SK-N-MC (cell line): ENCODE measurements around the gene VEPH1.

Experiments
- DNase-seq: peaks from one replicate; pipeline ENCODE4 v3.0.0-alpha.2; 2011; ENCODE audit warnings: low read depth, low spot score
- H3K27ac ChIP-seq: fragments of 200-600 bp; sonication (generic); 2 replicates; pipeline ENCODE4 v1.5.1; 2016; ENCODE audit warnings: mixed run types
- H3K36me3 ChIP-seq: fragments of 200-600 bp; sonication (generic); 2 replicates; pipeline ENCODE4 v1.6.1; 2017; ENCODE audit warnings: antibody characterized with exemption, low read length, mixed read lengths; ENCODE audit not compliant: insufficient read depth
- H3K4me3 ChIP-seq: fragments of 200-600 bp; sonication (generic); 2 replicates; pipeline ENCODE4 v1.5.1; 2016
- H3K9ac ChIP-seq: fragments of 200-600 bp; sonication (generic); 2 replicates; pipeline ENCODE4 v1.8.0; 2017; ENCODE audit warnings: mixed run types, mixed read lengths; ENCODE audit not compliant: insufficient read length
- H3K9me3 ChIP-seq: fragments of 200-600 bp; sonication (generic); 2 replicates; pipeline ENCODE4 v1.6.1; 2017; ENCODE audit warnings: low read depth, mild to moderate bottlenecking, antibody characterized with exemption, low read length, moderate library complexity, mixed read lengths
- EZH2 ChIP-seq: fragments of 200-600 bp; sonication (generic); IDR thresholded peaks from one replicate; pipeline ENCODE4 v1.6.1; 2017; ENCODE audit warnings: antibody characterized with exemption
- FOXP2 ChIP-seq: optimal IDR thresholded peaks from 2 replicates; pipeline ENCODE3; 2011; ENCODE audit warnings: mild to moderate bottlenecking, moderate library complexity; ENCODE audit not compliant: insufficient read depth; ENCODE audit errors: extremely low read length, control extremely low read depth
- POLR2AphosphoS5 ChIP-seq: IDR thresholded peaks from 2 replicates; pipeline ENCODE4 v1.6.1; 2012; ENCODE audit warnings: mild to moderate bottlenecking, low read depth, low read length, borderline replicate concordance

The VEPH1 gene

DNA sequence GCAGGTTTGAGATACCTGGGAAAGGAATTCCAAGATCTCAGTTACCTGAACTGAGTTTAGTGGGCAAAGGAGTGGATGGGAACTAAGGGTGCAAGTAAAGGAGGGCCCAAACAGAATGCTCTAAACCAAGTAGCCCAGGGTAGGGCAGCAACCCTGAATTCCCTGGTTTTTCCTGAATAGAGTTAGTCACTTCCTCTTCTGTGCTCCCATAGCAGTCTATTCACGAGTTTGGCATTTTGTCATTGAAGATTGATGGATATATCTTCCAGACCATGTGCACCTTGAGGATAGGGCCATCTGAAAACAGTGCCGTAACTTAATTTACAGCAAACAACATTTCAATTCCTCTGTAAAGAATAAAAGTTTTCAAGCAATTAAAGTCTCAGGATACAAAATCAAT is 85.1 kb downstream of the VEPH1 start:
- Histone ChIP-seq H3K9ac (no peak overlapping the region), H3K4me3 (no peak overlapping the region), H3K36me3 (no peaks in the 10 kb centered on the region), H3K9me3 (no peaks in the 10 kb centered on the region), H3K27ac (no peak overlapping the region)
- TF ChIP-seq POLR2AphosphoS5 (no peak), EZH2 (no peak)
- DNase-seq, result no peak

GRCh38 chr3:157417247-157417646 is 86.0 kb downstream of the VEPH1 start:
- Histone ChIP-seq H3K27ac (no peak overlapping the region), H3K9ac (no peak overlapping the region), H3K4me3 (no peak overlapping the region)

DNA sequence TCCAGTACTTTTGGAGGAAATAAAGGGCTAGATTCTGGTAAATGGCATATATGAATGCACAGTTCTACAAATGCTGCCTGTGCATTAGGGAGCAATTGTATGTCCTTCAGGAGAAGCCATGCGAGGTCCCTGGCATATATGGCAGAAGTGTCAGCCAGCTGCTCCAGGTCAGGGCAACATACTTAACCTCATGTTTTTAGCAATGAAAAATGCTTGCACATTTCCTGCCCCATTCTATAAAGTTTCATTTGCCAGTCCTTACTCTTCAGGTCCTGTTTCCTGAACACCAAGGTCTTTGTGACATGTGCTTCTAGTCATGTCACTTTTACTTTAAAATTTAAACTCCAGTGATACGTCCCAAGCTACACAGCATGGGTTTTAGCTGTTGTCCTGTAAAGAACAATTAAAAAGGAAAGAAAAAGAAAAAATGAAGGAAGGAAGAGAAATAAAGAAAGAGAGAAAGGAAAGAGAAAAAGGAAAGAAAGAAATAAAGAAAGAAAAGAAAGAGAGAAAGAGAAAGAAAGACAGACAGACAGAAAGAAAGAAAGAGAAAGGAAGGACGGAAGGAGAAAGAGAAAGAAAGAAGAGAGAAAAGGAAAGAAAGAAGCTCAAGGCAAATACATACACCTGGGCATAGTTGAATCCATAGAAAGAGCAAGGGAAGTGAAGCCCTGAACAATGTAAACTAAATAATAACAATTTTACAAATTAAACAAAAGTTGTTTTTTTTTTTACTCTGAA is 86.7 kb downstream of the VEPH1 start:
- Histone ChIP-seq H3K4me3 (no peak overlapping the region), H3K9ac (no peak overlapping the region), H3K36me3 (no peaks in the 10 kb centered on the region), H3K27ac (no peak overlapping the region), H3K9me3 (no peaks in the 10 kb centered on the region)
- TF ChIP-seq POLR2AphosphoS5 (no peak), FOXP2 (no peak), EZH2 (no peak)
- DNase-seq, result no peak

More at GRCh38 chr3:157417247-157417646, 86.0 kb downstream of the VEPH1 start:
- no peak for DNase-seq
- Histone ChIP-seq H3K9me3 (no peaks in the 10 kb centered on the region), H3K36me3 (no peaks in the 10 kb centered on the region)
- TF ChIP-seq POLR2AphosphoS5 (no peak), EZH2 (no peak), FOXP2 (no peak)

DNA sequence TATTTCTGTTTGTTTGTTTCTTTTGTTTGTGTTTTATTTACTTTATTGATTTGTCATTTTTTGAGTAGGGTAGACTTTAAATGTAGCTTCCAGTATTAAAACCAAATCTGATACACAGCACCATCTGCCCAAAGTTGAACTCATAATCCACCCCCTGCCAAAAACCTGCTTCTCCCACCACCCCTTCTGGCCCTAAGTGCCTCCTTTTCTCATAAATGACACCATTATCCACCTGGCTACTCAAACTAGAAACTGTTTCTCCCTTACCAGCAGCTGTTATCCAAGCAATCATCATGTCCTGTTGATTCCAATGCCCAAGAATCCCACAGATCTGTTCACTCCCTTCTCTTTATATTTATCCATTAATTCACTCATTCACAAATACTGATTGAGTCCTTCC is 88.4 kb downstream of the VEPH1 start:
- DNase-seq, result no peak
- Histone ChIP-seq H3K36me3 (no peaks in the 10 kb centered on the region), H3K27ac (no peak overlapping the region), H3K9me3 (no peaks in the 10 kb centered on the region), H3K4me3 (no peak overlapping the region), H3K9ac (no peak overlapping the region)
- TF ChIP-seq FOXP2 (no peak), EZH2 (no peak), POLR2AphosphoS5 (no peak)

- Histone ChIP-seq H3K9me3 (no peaks in the 10 kb centered on the region), H3K9ac (no peak overlapping the region), H3K4me3 (no peak overlapping the region), H3K36me3 (no peaks in the 10 kb centered on the region), H3K27ac (no peak overlapping the region)
- TF ChIP-seq POLR2AphosphoS5 (no peak), EZH2 (no peak), FOXP2 (no peak)
- DNase-seq, result no peak
These were observed 90.8 kb downstream of the VEPH1 start for GRCh38 chr3:157412323-157412855.

DNA sequence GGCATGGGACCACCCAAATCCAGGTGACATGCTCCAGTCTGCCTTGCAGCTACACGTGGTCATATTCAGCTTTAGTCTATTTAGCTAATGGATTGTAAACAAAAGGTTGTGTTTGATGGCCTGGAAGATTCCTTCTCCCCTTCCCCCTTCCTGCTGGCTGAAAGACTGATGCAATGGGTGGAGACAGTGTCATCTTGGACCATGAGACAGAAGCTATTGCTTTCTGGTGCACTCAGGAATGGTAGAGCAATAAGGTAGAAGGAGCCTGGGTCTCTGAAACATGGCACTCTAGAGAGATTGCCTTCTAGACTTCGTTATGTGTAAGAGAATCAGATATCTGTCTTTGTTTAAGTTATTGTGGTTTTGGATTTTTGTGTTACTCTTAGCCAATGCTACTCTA is 92.3 kb downstream of the VEPH1 start:
- no peaks in the 10 kb centered on the region for H3K36me3 ChIP-seq
- no peaks in the 10 kb centered on the region for H3K9me3 ChIP-seq
- H3K4me3 ChIP-seq, result no peak overlapping the region
- no peak for DNase-seq
- no peak for TF ChIP-seq POLR2AphosphoS5
- TF ChIP-seq FOXP2, result no peak
- TF ChIP-seq EZH2, result no peak
- no peak overlapping the region for H3K9ac ChIP-seq
- no peak overlapping the region for H3K27ac ChIP-seq

- TF ChIP-seq FOXP2 (no peak), POLR2AphosphoS5 (no peak), EZH2 (no peak)
- Histone ChIP-seq H3K4me3 (no peak overlapping the region), H3K9me3 (no peaks in the 10 kb centered on the region), H3K9ac (no peak overlapping the region), H3K36me3 (no peaks in the 10 kb centered on the region), H3K27ac (no peak overlapping the region)
- DNase-seq, result no peak
These were observed 93.7 kb downstream of the VEPH1 start for GRCh38 chr3:157409516-157409915.

DNA sequence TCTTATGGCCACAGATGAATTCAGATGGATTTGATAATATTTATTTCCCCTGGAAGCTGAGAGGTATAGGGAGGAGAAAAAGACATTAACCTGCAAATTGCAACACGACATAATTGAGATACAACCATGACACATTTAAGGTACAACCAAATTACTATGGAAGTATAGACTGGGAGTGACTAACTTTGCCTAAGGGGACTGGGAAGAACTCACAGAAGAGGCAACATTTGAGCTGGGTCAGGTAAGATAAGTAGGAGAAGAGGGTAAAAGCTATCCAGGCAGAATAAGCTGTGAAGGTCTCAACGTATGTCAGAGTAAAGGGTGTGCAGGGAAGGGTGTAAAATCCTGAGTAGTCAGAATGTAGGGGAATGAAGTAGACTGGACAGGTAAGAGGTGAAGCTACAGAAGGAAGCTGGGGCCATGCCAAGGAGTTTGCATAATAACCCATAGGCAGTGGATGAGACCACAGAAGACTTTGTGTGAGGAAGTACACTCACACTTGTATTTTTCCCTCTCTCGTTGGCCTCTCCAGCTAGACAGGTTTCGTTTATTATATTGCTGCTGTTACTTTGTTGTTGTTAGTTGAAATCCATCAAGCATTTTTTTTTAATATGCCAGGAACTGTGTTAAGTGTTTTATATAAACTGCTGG is 94.6 kb downstream of the VEPH1 start:
- DNase-seq, result no peak
- TF ChIP-seq EZH2 (no peak), POLR2AphosphoS5 (no peak), FOXP2 (no peak)
- H3K27ac ChIP-seq, result no peak overlapping the region
- H3K36me3 ChIP-seq, result no peaks in the 10 kb centered on the region
- H3K9me3 ChIP-seq, result no peaks in the 10 kb centered on the region
- H3K4me3 ChIP-seq, result no peak overlapping the region
- H3K9ac ChIP-seq, result no peak overlapping the region

- no peak overlapping the region for H3K9ac ChIP-seq
- no peak overlapping the region for H3K4me3 ChIP-seq
- no peaks in the 10 kb centered on the region for H3K36me3 ChIP-seq
- no peak for TF ChIP-seq POLR2AphosphoS5
- no peak for TF ChIP-seq EZH2
- TF ChIP-seq FOXP2, result no peak
- H3K27ac ChIP-seq, result no peak overlapping the region
- no peak for DNase-seq
- H3K9me3 ChIP-seq, result no peaks in the 10 kb centered on the region
These were observed 95.4 kb downstream of the VEPH1 start for GRCh38 chr3:157407769-157408168.
